Activated naive CD8-positive, alpha-beta T cell treated with anti-CD3 and anti-CD28 coated beads, Interleukin-2, amount 50 U/mL, for 16 hours (primary cell): Measurements from ENCODE around the gene MYO7B.

Source experiments
- DNase-seq: peaks from one replicate; pipeline ENCODE4 v3.0.0-alpha.2; 2020; ENCODE audit warnings: low read depth, low spot score

Gene MYO7B

GRCh38 chr2:127649100-127649611 lies 113.7 kb downstream of the MYO7B start:
- no peak for DNase-seq

DNA sequence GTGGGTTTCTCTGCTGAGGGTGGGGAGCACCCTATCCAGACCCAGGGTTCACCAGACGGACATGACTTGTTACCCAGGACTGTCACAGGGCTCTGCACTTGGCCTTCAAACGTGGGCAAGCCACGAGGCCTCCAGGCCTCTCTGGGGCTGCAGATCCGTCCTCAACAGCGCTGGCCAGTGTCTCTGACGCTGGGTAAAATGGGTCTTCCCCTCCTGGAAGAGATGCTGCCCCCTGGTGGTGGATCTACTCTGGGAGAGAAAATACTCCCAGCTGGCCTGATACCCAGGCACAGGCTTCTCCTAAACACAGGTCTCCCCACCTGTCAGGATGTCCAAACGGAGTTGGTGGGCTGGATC lies 114.2 kb downstream of the MYO7B start:
- peak; percentile 84 for DNase-seq

DNA sequence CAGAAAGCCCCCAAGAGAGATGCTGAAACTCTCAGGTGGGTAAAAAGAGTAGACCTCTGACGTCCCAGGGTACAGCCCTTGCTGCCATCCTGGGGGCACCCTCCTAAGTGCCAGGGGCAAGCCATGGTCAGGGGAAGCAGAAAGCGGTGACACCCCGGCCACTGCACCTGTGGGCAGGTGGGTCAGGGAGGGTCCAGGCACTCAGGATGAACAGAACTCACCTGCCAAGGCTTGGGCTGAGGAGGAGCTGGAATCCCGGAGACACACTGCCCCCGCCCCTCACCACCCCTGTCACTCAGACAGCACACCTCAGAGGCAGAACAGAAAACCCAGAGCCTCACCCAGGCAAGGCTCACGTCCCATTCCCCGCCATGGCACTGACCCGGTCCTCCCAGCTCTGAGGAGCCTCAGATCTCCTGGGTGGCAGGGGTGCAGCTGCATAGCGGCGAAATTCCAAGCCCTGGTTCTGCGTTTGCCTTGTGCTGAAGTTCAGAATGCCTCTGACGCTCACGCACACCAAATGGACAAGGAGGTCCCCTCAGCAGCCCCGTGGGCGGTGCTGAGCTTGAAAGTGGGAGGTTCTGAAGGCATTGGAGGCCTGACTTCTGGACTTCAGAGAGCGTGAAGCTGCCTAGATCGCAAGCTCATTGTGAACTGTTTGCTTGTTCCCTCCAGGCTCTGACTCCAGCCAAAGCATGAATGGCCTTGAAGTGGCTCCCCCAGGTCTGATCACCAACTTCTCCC lies 114.7 kb downstream of the MYO7B start:
- DNase-seq: no peak

DNA sequence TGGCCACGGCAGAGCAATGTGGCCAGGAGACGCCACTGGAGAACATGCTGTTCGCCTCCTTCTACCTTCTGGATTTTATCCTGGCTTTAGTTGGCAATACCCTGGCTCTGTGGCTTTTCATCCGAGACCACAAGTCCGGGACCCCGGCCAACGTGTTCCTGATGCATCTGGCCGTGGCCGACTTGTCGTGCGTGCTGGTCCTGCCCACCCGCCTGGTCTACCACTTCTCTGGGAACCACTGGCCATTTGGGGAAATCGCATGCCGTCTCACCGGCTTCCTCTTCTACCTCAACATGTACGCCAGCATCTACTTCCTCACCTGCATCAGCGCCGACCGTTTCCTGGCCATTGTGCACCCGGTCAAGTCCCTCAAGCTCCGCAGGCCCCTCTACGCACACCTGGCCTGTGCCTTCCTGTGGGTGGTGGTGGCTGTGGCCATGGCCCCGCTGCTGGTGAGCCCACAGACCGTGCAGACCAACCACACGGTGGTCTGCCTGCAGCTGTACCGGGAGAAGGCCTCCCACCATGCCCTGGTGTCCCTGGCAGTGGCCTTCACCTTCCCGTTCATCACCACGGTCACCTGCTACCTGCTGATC lies 115.4 kb downstream of the MYO7B start:
- DNase-seq: no peak

GRCh38 chr2:127651381-127651809 lies 115.9 kb downstream of the MYO7B start:
- DNase-seq: no peak

GRCh38 chr2:127651971-127652550 lies 116.6 kb downstream of the MYO7B start:
- DNase-seq: no peak

DNA sequence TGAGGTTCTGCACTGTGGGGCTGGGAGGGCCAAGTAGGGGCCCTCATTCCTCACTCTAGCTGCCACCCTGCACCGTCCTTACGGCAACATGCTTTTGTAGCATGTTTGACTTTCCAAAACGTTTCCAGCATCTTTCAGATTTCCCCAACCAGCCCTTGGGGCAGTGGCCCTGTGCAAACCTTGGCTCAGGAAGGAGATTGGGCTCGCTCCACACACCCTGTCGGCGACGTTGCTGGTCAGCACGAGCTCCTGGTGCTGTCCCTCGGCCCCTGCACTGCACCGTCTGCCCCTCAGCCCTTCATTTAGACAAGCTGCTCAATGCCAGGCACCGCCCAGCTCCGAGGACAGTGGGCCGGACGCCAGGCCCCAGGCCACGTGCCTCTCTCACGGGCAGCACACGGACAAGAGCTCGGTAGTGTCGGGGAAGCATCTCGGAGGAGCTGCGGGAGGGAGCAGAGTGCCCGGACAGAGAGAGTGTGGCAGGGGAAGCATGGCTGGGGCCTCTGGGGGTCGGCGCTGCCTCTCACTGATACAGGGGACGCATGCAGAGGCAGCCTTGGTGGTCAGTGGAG lies 117.4 kb downstream of the MYO7B start:
- no peak for DNase-seq

- DNase-seq: no peak
Observed at GRCh38 chr2:127653421-127654083, 118.1 kb downstream of the MYO7B start.

- no peak for DNase-seq
Observed at GRCh38 chr2:127654084-127654837, 118.8 kb downstream of the MYO7B start.

DNA sequence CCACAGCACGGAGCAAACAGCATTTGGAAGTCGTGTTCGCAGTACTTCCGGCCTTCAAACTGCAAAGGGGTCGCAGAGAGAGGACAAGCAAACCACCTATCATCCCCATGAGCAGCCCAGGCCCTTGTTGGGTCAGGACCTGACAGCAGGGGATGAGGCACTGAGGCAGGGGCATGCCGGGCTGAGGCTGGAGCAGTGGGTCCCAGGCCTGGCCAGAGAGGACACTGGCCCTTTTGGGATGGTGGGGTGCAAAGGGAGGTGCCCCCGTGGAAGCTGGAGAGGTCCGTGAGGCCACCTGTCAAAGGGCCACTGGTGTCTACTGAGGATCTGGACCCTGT lies 119.3 kb downstream of the MYO7B start:
- no peak for DNase-seq

DNA sequence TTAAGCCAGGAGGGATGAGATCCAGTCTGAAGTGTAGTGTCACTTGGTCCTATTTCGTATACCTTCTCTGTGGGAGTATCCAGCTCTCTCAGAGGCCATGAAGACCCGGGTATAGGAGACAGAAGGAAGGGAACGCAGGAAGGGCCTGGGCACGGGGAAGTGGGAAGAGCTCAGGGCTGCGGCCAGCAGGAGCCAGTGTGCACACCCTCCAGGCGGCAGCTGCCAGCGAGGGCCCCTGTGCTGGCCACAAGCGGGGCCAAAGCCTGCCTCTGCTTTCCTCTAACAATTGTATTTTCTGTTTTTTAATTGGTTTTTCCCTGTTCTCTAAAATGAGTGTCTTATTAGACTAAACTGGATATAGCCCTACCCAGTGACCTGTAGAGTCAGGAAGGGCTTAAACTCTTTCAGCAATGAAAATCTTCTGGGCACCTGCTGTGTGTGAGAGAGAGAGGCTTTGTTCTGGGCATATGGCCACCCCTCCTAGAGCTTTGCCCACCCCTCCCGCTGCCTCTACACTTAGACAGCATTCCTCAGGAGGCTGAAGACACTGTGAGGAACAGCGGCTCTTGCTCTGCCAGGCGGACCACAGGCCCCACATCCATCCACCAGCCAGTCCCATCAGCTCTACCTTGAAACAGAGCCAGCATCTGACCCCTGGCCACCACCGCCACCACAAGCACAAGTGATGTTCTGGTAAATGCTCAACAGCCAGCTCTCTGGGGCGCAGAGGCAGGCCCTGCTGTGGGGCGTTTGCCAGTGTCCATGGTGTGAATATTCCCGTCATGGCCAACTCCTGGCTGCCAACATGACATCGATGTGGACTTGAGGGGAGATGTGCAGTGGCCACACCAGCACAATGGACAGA lies 120.0 kb downstream of the MYO7B start:
- no peak for DNase-seq

DNA sequence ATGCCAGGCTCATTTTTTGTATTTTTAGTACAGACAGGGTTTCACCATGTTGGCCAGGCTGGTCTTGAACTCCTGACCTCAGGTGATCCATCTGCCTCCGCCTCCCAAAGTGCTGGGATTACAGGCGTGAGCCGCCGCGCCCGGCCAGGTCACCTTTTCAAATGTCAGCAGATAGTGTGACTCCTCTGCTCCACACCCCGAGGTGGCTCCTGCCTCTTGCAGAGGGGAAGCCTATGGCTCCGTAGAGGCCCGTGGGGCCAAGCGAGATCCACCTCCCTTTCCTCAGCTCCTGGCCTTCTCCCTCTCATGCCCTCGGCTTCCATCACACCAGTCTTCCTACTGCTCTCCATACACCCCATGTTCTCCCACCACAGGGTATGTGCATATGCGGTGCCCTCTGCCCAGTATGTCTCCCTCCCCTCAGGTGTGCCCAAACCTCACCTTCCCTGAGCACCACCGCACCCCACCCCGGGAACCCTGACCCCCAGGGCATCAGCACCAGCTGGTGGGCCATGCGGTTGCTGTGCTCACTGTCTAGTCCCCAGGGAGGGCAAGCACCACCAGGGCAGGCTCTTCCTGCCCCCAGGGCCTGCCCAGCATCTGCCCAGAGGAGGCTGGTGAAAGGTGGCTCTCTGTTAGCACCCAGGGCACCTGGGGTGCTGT lies 121.2 kb downstream of the MYO7B start:
- DNase-seq: no peak

- DNase-seq: no peak
Observed at GRCh38 chr2:127657232-127657595, 121.7 kb downstream of the MYO7B start.

DNA sequence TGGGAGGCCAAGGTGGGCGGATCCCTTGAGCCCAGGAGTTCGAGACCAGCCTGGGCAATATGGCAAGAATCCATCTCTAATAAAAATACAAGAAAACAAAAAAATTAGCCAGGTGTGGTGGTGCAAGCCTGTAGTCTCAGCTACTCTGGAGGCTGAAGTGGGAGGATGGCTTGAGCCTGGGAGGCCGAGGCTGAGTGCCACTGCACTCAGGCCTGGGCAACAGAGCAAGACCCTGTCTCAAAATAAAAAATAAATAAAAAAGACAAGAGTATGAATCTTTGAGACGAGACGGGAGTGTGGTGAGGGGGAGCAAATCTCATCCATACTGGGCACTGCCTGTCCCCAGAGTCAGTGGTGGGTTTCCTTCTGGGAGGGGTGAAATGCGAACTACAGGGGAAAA lies 122.7 kb downstream of the MYO7B start:
- no peak for DNase-seq

GRCh38 chr2:127658641-127659407 lies 123.3 kb downstream of the MYO7B start:
- no peak for DNase-seq

- DNase-seq: no peak
Observed at GRCh38 chr2:127659408-127660290, 124.2 kb downstream of the MYO7B start.

DNA sequence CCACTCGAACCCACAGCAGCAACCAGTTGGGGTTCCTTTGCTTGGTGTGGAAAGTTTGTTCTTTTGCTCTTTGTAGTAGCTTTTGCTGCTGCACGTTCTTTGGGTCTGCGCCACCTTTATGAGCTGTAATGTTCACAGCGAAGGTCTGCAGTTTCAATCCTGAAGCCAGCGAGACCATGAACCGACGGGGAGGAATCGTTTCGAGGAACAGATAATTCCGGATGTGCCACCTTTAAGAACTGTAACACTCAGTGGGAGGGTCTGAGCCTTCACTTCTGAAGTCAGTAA lies 124.8 kb downstream of the MYO7B start:
- DNase-seq: no peak

- no peak for DNase-seq
Observed at GRCh38 chr2:127661072-127661649, 125.7 kb downstream of the MYO7B start.
